Pancreas (tissue), 10 donors: ENCODE data around the gene SHANK3. TPM values are rescaled to one million over a fixed set of nuclear protein-coding genes. Genes with fewer than 3 reads are reported as not detected.

Experiments
- ATAC-seq, 4 donors: fragments of 200-7000 bp; cut with Tn5 transposase; one replicate each; pipeline versions ENCODE4 v1.8.0 to v1.9.1; 2020; ENCODE audit warnings: mild to moderate bottlenecking in 4 of 4, moderate library complexity in 4 of 4
- DNase-seq, 6 donors: peaks; one replicate each; pipeline ENCODE4 v3.0.0-alpha.2; 2020
- FAIRE-seq: peaks from 2 replicates; lab custom pipeline; 2012; peaks lifted over from hg19 to GRCh38; lab: Jason Lieb, UNC
- H3K27ac ChIP-seq, 4 donors: fragments of 200-600 bp; sonication (generic); 1 replicate in 3 of 4; 2 replicates in 1 of 4; pipeline versions ENCODE4 v1.5.0 to v1.8.0; 2020
- H3K27me3 ChIP-seq, 4 donors: fragments of 200-600 bp; one replicate each; pipeline ENCODE4 v1.8.0; 2021
- H3K36me3 ChIP-seq, 3 donors: fragments of 200-600 bp; sonication (generic) in 1 of 3; one replicate each; pipeline versions ENCODE4 v1.5.0 to v1.8.0; 2020 to 2021
- H3K4me1 ChIP-seq, 3 donors: fragments of 200-600 bp; one replicate each; pipeline ENCODE4 v1.8.0; 2021
- H3K4me3 ChIP-seq, 4 donors: fragments of 200-600 bp; sonication (generic) in 2 of 4; one replicate each; pipeline versions ENCODE4 v1.5.0 to v1.8.0; 2020 to 2021
- H3K9me3 ChIP-seq, 4 donors: fragments of 200-600 bp; one replicate each; pipeline ENCODE4 v1.8.0; 2021
- WGBS, 2 donors: extraction: QIAGEN DNeasy Blood & Tissue Kit; methylation state at CpG; one replicate each; pipeline ENCODE4 v1.1.7; 2013; 5-methylcytosine and 5-hydroxymethylcytosine counted together
- intact Hi-C, 3 donors: fragments of 100-400 bp; cut with DNase I; formaldehyde crosslinking; loops; one replicate each; pipeline versions ENCODE4 v1.11.1 to v1.14.2; 2022
- polyA plus RNA-seq, 2 donors: library from polyadenylated mRNA; stranded (reverse); fragments of 200-250 nt; gene quantifications; one replicate each; pipeline ENCODE4 v1.2.3, GENCODE V29; 2013
- total RNA-seq, 6 donors: library from RNA; stranded (reverse); fragmentation: NEBNext Ultra II Directional in 4 of 6; extraction: Animal tissue kit (Norgen Biotek cat#: 25700) in 4 of 6; gene quantifications; one replicate each; pipeline versions ENCODE4 v1.2.1 to v1.2.4, GENCODE V29; 2021 to 2023
- TF ChIP-seq, protein P1 (sequence below), 4 donors: fragments of 200-600 bp; sonication (generic) in 3 of 4; IDR thresholded peaks; one replicate each; pipeline versions ENCODE4 v1.5.0 to v1.8.0; 2021; ENCODE audit warnings: antibody characterized with exemption in 4 of 4
- donor health status: healthy with polysubstance abuse.
- donor health status: DM: no; HTN: no; CAD: no; lungs with moderate emphysema.
- donor health status: DM: no; HTN: no; CAD: no.
- donor health status: control.
- donor health status: control.
- donor health status: Bipolar disorder and iron deficiency.
- donor health status: DM: yes; HTN: yes; CAD: no.
- donor health status: DM: no; HTN: no; CAD: no.
- donor health status: DM: no; HTN: no; CAD: no.
- donor health status: DM: yes; HTN: yes; CAD: no.

The SHANK3 gene
- total and polyA plus RNA-seq, 8 donors, result 2.7 to 18.9 (median 4.4) TPM

DNA sequence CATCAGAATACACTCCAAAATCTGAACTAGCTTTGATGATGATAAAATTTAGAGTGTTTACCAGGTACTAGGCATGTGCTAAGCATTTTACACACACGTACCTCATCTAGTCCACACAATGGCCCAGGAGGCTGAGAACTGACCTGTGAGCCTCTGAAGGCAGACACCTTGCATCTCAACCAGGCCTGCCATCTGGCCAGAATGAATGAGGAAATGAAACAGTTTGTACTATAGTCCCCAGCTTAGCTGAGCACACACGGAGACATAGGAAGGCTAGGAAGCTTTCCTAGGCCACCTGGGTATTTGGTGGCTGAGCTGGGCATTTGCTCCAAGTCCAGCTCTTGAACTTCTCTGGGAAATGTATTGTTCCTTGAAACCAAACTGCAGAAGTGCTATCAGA is 6.9 kb upstream of the SHANK3 start:
- no peaks in the 10 kb centered on the region for H3K4me1 ChIP-seq
- intact Hi-C loops, result no loop called here
- 58 to 59% methylated on average over 2 of the region's 2 CpGs for WGBS, 2 donors
- no peak for ATAC-seq
- H3K4me3 ChIP-seq, result no peak overlapping the region
- no peak for FAIRE-seq
- peaks cover 0 to 3% (median 2%) of the 10 kb centered on the region in 4 donors for H3K27me3 ChIP-seq
- TF ChIP-seq, protein P1, sequence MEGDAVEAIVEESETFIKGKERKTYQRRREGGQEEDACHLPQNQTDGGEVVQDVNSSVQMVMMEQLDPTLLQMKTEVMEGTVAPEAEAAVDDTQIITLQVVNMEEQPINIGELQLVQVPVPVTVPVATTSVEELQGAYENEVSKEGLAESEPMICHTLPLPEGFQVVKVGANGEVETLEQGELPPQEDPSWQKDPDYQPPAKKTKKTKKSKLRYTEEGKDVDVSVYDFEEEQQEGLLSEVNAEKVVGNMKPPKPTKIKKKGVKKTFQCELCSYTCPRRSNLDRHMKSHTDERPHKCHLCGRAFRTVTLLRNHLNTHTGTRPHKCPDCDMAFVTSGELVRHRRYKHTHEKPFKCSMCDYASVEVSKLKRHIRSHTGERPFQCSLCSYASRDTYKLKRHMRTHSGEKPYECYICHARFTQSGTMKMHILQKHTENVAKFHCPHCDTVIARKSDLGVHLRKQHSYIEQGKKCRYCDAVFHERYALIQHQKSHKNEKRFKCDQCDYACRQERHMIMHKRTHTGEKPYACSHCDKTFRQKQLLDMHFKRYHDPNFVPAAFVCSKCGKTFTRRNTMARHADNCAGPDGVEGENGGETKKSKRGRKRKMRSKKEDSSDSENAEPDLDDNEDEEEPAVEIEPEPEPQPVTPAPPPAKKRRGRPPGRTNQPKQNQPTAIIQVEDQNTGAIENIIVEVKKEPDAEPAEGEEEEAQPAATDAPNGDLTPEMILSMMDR (IDR thresholded peaks at IDR 0.05), result no peak
- peak in 1 of 6 donors; percentile 7 for DNase-seq
- H3K9me3 ChIP-seq, result no peaks in the 10 kb centered on the region
- H3K27ac ChIP-seq, result no peak overlapping the region
- H3K36me3 ChIP-seq, result no peaks in the 10 kb centered on the region

DNA sequence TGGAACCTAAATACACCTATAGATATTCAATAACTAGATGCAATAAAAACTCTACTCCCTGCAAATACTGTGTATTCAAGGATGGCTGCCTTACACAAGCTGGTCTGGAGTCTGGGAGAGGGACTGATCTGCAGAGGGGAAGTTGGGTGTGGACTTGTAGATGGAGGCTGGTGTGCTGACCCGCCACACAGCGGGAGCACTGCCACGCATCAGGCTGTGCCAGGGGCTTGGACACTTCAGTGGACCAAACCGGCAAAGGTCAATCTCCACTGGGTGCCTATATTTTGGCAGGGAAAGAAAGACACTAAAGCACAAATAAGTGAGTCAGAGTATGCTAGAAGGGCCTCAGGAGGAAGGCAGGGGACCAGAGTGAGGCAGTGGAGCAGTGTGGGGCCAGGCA is 2.1 kb upstream of the SHANK3 start:
- intact Hi-C loops, result no loop called here
- Histone ChIP-seq H3K36me3 (no peaks in the 10 kb centered on the region), H3K4me1 (no peaks in the 10 kb centered on the region), H3K27me3 (peaks cover 0 to 3% (median 0%) of the 10 kb centered on the region in 4 donors), H3K9me3 (no peaks in the 10 kb centered on the region), H3K27ac (no peak overlapping the region), H3K4me3 (no peak overlapping the region)
- WGBS, 2 donors, result 54 to 59% methylated on average over 4 of the region's 4 CpGs
- no peak for DNase-seq
- ATAC-seq, result no peak
- FAIRE-seq, result no peak
- TF ChIP-seq, protein P1 (IDR thresholded peaks at IDR 0.05), result no peak

DNA sequence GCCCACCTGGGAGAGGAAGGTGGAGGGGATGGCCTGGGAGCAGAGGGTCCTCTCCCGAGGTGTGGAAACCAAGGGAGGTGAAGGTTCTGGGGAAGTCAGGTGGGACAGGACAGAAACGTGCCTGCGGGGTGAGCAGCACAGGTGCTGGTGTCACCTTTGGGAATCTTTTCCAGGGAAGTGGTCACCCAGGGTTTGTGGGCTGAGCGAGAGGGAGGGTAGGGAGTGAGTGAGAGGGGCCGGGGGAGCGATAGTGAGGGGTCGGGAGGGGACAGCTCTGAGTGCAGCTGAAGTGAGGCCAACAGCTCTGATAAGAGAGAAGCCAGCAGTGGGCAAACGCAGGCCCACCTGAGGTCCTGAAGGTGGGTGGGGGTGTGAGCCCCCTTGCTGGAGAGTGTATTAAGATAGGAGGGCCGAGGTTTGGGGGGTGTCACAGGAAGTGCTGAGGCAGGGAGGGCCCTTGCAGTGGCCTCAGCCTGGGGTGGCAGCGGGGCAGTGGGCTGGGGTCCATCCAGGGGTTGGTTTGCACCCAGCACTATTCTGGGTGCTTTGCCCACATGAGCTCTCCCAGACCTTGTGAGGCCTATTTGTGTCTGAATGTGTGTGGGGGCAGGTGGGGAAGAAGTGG is 1.6 kb upstream of the SHANK3 start:
- no peaks in the 10 kb centered on the region for H3K9me3 ChIP-seq
- DNase-seq (no peak), ATAC-seq (no peak), FAIRE-seq (no peak)
- intact Hi-C loops, result no loop called here
- peak overlapping the region in 1 of 4 donors; percentile 12 for H3K27ac ChIP-seq
- H3K4me3 ChIP-seq, result no peak overlapping the region
- no peaks in the 10 kb centered on the region for H3K4me1 ChIP-seq
- TF ChIP-seq, protein P1 (IDR thresholded peaks at IDR 0.05), result no peak
- WGBS, 2 donors, result 41 to 46% methylated on average over 10 of the region's 10 CpGs
- H3K27me3 ChIP-seq, result peaks cover 0 to 3% (median 0%) of the 10 kb centered on the region in 4 donors
- H3K36me3 ChIP-seq, result no peaks in the 10 kb centered on the region

DNA sequence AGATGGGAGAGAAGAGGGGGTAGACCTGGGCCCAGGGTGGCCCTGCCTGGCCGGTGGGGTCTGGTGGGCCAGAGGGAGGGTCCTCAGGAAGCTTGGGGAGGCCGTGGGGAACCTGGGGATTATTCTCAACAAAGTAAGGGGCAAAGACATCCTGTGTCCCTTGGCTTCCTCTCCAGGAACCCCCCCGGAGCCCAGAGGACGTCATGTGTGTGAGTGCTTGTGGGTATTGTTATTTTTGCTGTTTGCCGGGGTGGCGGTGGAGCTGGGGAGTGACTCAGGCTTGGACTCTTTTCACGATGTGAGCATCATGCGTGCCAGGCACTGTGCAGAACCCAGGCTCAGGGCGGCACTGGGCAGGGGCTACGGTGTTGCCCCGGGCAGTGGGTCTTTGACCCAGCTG is 982 bp upstream of the SHANK3 start:
- Histone ChIP-seq H3K36me3 (no peaks in the 10 kb centered on the region), H3K9me3 (no peaks in the 10 kb centered on the region), H3K27me3 (peaks cover 0 to 3% (median 0%) of the 10 kb centered on the region in 4 donors), H3K27ac (peak overlapping the region in 1 of 4 donors; percentile 12), H3K4me1 (no peaks in the 10 kb centered on the region), H3K4me3 (no peak overlapping the region)
- 70 to 71% methylated on average over 11 of the region's 11 CpGs for WGBS, 2 donors
- TF ChIP-seq, protein P1 (IDR thresholded peaks at IDR 0.05), result no peak
- intact Hi-C loops, result no loop called here
- FAIRE-seq (no peak), ATAC-seq (no peak), DNase-seq (peak in 1 of 6 donors; percentile 39)

DNA sequence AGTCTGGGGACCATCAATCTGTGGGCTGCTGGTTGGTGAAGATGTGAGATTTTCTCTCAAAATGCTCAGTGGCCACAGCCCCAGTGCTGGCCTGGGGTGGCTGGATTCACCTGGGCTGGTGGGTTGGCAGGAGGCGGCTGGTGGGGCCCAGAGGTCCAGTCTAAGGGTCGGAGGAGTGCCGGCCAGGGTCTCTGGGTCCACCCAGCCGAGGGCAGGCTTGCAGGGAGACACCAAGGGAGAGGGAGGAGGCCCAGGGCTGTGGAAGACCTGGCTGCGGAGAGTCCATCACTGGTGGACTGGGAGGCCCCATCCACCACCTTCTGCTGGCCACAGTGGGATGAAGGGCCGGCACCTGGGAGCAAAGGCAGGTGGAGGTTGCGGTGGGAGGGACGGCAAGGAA is 582 bp upstream of the SHANK3 start:
- no peaks in the 10 kb centered on the region for H3K9me3 ChIP-seq
- DNase-seq (peak in 1 of 6 donors; percentile 62), FAIRE-seq (no peak), ATAC-seq (no peak)
- peak overlapping the region in 1 of 4 donors; percentile 17 for H3K27ac ChIP-seq
- H3K4me1 ChIP-seq, result no peaks in the 10 kb centered on the region
- TF ChIP-seq, protein P1 (IDR thresholded peaks at IDR 0.05), result no peak
- peaks cover 0 to 3% (median 0%) of the 10 kb centered on the region in 4 donors for H3K27me3 ChIP-seq
- H3K36me3 ChIP-seq, result no peaks in the 10 kb centered on the region
- H3K4me3 ChIP-seq, result no peak overlapping the region
- WGBS, 2 donors, result 83 to 90% methylated on average over 8 of the region's 8 CpGs
- intact Hi-C loops, result no loop called here
